ENCODE results near the gene C6orf132. TPM values are rescaled to one million over a fixed set of nuclear protein-coding genes. Genes with fewer than 3 reads are reported as not detected.

The C6orf132 gene
- total and polyA plus RNA-seq, 8 donors = 27.4 to 99.2 (median 73.3) TPM

DNA sequence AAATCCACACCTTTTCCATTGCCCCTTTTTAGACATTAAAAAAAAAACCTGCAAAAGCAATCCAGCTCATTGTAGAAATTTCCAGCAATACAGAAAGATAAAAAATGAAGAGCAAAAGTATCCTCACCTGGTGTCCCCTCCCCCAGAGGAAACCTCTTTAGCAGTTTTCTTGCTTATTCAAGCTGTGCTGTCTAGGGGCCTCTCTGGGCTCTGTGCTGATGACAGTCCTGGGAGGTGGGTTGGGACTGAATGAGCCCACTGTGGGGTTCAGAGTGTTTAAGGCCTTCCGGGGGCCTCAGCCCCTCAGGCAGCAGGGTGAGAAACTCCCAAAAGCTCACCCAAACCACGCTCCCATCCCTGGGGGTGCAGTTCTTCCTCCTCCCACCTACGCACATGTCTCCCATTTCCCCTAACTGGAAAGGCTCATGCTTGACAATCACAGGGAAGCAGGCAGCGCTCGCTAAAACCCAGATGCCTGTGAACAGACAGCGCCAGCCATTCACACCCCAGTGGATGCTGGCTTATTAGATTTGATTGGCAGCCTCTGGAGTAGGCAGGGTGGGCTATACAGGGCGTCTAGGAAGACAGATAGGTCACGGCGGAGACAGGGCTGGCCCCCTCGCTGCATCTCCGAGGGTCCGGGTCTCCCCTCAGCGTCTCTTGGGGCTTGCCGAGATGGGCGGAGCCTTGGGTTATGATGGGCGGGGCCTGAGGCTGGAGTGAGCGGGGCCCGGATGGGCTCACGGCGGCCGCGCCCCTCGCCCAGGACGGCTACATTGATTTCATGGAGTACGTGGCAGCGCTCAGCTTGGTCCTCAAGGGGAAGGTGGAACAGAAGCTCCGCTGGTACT lies 35.3 kb upstream of the C6orf132 start:
- 21 to 55% (median 23%) methylated on average over 10 to 27 of the region's 27 CpGs for WGBS, 5 donors

GRCh38 chr6:42176981-42177380 lies 34.6 kb upstream of the C6orf132 start:
- Histone ChIP-seq H3K36me3 (no peaks in the 10 kb centered on the region), H3K27ac (no peak overlapping the region), H3K4me1 (peaks cover 0 to 9% (median 3%) of the 10 kb centered on the region in 4 donors), H3K4me3 (no peak overlapping the region), H3K9me3 (no peaks in the 10 kb centered on the region), H3K27me3 (peaks cover 0 to 22% (median 3%) of the 10 kb centered on the region in 3 donors)
- intact Hi-C loops (cut with DNase I; ENCODE audit: low total_unique reads) = no loop called here
- DNase-seq = no peak
- TF ChIP-seq, protein P1, sequence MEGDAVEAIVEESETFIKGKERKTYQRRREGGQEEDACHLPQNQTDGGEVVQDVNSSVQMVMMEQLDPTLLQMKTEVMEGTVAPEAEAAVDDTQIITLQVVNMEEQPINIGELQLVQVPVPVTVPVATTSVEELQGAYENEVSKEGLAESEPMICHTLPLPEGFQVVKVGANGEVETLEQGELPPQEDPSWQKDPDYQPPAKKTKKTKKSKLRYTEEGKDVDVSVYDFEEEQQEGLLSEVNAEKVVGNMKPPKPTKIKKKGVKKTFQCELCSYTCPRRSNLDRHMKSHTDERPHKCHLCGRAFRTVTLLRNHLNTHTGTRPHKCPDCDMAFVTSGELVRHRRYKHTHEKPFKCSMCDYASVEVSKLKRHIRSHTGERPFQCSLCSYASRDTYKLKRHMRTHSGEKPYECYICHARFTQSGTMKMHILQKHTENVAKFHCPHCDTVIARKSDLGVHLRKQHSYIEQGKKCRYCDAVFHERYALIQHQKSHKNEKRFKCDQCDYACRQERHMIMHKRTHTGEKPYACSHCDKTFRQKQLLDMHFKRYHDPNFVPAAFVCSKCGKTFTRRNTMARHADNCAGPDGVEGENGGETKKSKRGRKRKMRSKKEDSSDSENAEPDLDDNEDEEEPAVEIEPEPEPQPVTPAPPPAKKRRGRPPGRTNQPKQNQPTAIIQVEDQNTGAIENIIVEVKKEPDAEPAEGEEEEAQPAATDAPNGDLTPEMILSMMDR (IDR thresholded peaks at IDR 0.05) = no peak
- no peak for TF ChIP-seq POLR2AphosphoS5 (IDR thresholded peaks at IDR 0.05)
- TF ChIP-seq POLR2A (IDR thresholded peaks at IDR 0.05) = no peak
- TF ChIP-seq EP300 (IDR thresholded peaks at IDR 0.05) = no peak

More for the DNA sequence above, 35.3 kb upstream of the C6orf132 start:
- intact Hi-C loops (cut with DNase I; ENCODE audit: low total_unique reads) = no loop called here
- peak in 1 of 2 donors; percentile 55 for DNase-seq
- H3K9me3 ChIP-seq = no peaks in the 10 kb centered on the region
- peaks cover 0 to 6% (median 3%) of the 10 kb centered on the region in 4 donors for H3K4me1 ChIP-seq
- no peak for TF ChIP-seq EP300 (IDR thresholded peaks at IDR 0.05)
- TF ChIP-seq, protein P1 (IDR thresholded peaks at IDR 0.05) = no peak
- TF ChIP-seq POLR2AphosphoS5 (IDR thresholded peaks at IDR 0.05) = no peak
- no peak for TF ChIP-seq POLR2A (IDR thresholded peaks at IDR 0.05)
- H3K36me3 ChIP-seq = no peaks in the 10 kb centered on the region
- H3K4me3 ChIP-seq = no peak overlapping the region
- H3K27ac ChIP-seq = no peak overlapping the region
- H3K27me3 ChIP-seq = peaks cover 0 to 22% (median 3%) of the 10 kb centered on the region in 3 donors

DNA sequence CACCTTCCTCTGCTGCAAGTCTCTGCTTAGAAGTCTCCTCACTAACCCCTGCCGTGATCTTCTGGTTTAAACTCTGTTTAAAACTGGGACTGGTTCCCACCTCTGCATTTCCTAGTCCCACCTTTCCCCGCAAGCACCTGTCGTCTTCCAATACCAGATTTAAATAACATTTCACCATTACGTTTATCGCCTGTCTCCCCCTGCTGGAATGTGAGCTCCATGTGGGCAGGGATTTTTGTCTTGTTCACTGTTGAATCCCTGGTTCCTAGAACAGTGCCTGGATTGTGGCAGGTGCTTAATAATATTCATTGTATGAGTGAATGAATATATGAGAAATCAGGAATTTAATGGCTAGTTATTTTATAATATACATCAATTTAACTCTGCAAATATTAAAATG lies 33.4 kb upstream of the C6orf132 start:
- peaks cover 0 to 9% (median 3%) of the 10 kb centered on the region in 4 donors for H3K4me1 ChIP-seq
- DNase-seq = no peak
- no peak overlapping the region for H3K4me3 ChIP-seq
- intact Hi-C loops (cut with DNase I; ENCODE audit: low total_unique reads) = no loop called here
- H3K27ac ChIP-seq = no peak overlapping the region
- TF ChIP-seq, protein P1 (IDR thresholded peaks at IDR 0.05) = no peak
- TF ChIP-seq EP300 (IDR thresholded peaks at IDR 0.05) (no peak), POLR2A (IDR thresholded peaks at IDR 0.05) (no peak), POLR2AphosphoS5 (IDR thresholded peaks at IDR 0.05) (no peak)
- WGBS, 5 donors = 70 to 77% (median 75%) methylated on average over 5 of the region's 5 CpGs
- H3K27me3 ChIP-seq = peaks cover 0 to 22% (median 3%) of the 10 kb centered on the region in 3 donors
- no peaks in the 10 kb centered on the region for H3K36me3 ChIP-seq
- no peaks in the 10 kb centered on the region for H3K9me3 ChIP-seq

GRCh38 chr6:42173101-42173500 lies 30.7 kb upstream of the C6orf132 start, which contains the start of gene GUCA1A:
TSS of gene GUCA1A (plus strand) at chr6:42173364. CDS start at chr6:42173614, 250 bp downstream.
- intact Hi-C loops (cut with DNase I; ENCODE audit: low total_unique reads) = no loop called here
- Histone ChIP-seq H3K27ac (no peak within 1 kb of the TSS), H3K36me3 (no peaks in the 10 kb centered on the region), H3K4me1 (peaks cover 0 to 6% (median 2%) of the 10 kb centered on the region in 4 donors), H3K4me3 (no peak within 1 kb of the TSS), H3K9me3 (no peaks in the 10 kb centered on the region), H3K27me3 (peaks cover 0 to 6% (median 0%) of the 10 kb centered on the region in 3 donors)
- 80 to 92% (median 91%) methylated on average over 2 of the region's 2 CpGs for WGBS, 5 donors
- no peak for DNase-seq
- TF ChIP-seq POLR2AphosphoS5 (IDR thresholded peaks at IDR 0.05) (no peak), POLR2A (IDR thresholded peaks at IDR 0.05) (no peak), EP300 (IDR thresholded peaks at IDR 0.05) (no peak)
- TF ChIP-seq, protein P1 (IDR thresholded peaks at IDR 0.05) = no peak
